Astrocyte of the spinal cord (primary cell): Measurements from ENCODE around the gene CDK14.
A peak's percentile ranks its signal among the peaks of the same experiment; 100 is the strongest.
"Not testable (repeated sequence)": the region's sequence is repeated elsewhere in the genome, so short reads cannot be mapped to it uniquely, and the experiment has no call there.

ENCODE experiments used
- DNase-seq: peaks from one replicate; pipeline ENCODE4 v3.0.0; 2011; ENCODE audit warnings: low read depth, low spot score
- H3K4me3 ChIP-seq: 2 replicates; pipeline ENCODE4 v1.5.1; 2011; ENCODE audit warnings: low read depth, mild to moderate bottlenecking, low read length, moderate library complexity
- in situ Hi-C: cut with HindIII; loops from 2 replicates; pipeline ENCODE4 v1.10.0; 2017; ENCODE audit warnings: low sequenced_read_pairs
- TF ChIP-seq, protein P1 (sequence below): IDR thresholded peaks from 2 replicates; pipeline ENCODE4 v1.5.1; 2012; ENCODE audit warnings: low read depth, mild to moderate bottlenecking, low read length, inconsistent platforms

CDK14 gene

DNA sequence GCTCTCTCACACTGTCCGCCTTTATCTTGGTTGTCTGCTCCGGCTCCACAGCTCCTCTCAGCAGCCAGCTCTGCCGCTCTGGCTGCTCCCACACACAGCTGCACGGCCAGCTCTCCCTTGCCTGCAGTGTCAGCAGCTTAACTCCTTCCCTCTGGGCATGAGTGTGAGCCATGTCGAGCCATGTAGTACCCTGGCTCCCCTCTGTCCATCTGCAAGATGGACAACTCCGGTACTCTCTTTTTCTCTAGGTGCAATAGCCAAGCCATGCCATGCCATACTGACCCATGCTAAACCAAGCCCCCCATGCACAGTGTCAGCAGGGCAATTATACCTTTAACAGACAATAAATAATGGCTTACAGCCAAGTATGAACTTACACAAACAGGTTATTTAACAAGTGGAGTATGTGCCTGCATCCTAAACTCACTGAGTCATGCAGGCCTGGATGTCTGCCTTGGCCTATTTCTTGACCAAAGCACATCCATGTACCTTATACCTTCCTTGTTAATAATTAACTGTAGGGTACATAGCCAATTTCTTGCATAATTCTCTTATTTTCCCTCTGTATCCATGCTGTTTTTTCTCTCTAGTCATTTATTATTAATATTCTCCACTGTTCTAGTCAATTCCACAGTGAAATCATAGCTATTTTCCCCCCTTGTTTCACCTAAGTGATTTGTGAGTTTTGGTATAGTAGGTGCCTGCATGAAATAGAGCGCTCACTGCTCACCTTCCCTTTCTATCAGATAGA is 170.9 kb downstream of the CDK14 start:
- no peak overlapping the region for H3K4me3 ChIP-seq
- peak; percentile 64 for DNase-seq
- TF ChIP-seq, protein P1, sequence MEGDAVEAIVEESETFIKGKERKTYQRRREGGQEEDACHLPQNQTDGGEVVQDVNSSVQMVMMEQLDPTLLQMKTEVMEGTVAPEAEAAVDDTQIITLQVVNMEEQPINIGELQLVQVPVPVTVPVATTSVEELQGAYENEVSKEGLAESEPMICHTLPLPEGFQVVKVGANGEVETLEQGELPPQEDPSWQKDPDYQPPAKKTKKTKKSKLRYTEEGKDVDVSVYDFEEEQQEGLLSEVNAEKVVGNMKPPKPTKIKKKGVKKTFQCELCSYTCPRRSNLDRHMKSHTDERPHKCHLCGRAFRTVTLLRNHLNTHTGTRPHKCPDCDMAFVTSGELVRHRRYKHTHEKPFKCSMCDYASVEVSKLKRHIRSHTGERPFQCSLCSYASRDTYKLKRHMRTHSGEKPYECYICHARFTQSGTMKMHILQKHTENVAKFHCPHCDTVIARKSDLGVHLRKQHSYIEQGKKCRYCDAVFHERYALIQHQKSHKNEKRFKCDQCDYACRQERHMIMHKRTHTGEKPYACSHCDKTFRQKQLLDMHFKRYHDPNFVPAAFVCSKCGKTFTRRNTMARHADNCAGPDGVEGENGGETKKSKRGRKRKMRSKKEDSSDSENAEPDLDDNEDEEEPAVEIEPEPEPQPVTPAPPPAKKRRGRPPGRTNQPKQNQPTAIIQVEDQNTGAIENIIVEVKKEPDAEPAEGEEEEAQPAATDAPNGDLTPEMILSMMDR = no peak
- in situ Hi-C loops = no loop called here

DNA sequence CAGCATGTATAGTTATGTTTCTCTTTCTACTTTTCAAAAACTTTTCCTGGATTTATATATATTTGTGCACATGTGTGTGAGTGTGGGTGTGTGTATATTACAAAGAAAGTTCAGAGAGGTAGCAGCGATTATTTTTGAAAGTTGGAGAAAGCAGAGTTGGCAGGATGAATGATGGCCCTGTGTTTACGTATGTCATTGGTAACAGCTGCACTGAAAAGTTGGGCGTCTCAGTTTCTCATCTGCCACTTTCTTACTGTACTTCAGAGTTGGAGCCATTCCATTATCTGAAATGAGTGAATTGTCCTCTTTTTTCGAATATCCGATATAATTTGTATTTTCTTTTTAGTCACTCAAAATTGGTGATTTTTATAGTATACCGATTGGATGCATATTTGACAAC is 172.2 kb downstream of the CDK14 start:
- H3K4me3 ChIP-seq = no peak overlapping the region
- DNase-seq = no peak
- in situ Hi-C loops = no loop called here

DNA sequence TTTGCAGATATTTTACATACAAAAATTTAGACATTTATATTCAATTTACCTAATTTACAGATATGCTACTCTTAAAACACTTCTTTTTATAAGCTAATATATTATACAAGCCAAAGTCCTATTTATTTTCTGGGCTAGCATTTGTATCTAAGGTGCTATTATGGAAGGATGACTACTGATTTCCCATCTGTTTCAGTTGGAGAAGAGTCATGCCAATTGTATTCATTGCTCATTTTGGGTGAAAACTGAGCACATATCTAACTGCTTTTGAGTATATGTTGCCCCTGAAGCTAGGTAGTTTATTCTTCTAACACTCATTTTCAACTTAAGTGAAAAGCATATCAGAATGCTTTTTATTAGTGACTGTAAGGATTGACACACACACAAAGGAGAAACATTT is 172.9 kb downstream of the CDK14 start:
- TF ChIP-seq, protein P1 = no peak
- in situ Hi-C loops = no loop called here
- DNase-seq = no peak

More for the DNA sequence above, 172.2 kb downstream of the CDK14 start:
- TF ChIP-seq, protein P1 = no peak

DNA sequence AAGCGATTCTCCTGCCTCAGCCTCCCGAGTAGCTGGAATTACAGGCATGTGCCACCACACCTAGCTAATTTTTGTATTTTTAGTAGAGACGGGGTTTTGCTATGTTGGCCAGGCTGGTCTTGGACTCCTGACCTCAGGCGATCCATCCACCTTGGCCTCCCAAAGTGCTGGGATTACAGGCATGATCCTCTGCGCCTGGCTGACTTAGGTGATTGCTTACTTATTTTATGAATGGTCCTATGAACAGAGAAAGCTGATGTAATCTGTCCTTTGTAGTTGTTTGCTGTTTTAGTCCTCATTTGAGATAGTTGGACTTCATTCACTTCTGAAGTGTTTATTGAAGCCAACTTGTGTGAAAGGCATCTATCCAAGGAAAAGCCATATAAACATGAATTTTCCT is 173.4 kb downstream of the CDK14 start:
- DNase-seq, H3K4me3 ChIP-seq, in situ Hi-C loops: not testable (repeated sequence)

More for the DNA sequence above, 172.9 kb downstream of the CDK14 start:
- H3K4me3 ChIP-seq = no peak overlapping the region

DNA sequence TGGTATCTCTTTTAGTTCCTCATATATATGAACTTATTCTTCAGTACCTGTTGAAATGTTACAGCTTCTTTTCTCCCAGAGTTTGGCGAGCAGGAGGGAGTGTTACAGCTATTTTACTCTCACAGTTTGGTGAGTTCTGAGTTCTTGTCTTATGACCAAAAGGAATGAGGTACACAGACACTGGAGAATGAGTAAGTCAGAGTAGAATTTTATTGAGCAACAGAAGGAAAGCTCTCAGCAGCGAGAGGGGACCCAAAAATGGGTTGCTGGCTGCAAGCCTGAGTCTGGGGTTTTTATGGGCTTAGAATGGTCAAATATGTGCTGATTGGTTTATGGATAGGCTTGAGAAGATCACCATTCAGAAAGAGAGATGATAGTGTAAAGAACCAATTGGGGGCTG is 175.2 kb downstream of the CDK14 start:
- H3K4me3 ChIP-seq = no peak overlapping the region
- DNase-seq = peak; percentile 18
- in situ Hi-C loops = no loop called here
- TF ChIP-seq, protein P1 = no peak

DNA sequence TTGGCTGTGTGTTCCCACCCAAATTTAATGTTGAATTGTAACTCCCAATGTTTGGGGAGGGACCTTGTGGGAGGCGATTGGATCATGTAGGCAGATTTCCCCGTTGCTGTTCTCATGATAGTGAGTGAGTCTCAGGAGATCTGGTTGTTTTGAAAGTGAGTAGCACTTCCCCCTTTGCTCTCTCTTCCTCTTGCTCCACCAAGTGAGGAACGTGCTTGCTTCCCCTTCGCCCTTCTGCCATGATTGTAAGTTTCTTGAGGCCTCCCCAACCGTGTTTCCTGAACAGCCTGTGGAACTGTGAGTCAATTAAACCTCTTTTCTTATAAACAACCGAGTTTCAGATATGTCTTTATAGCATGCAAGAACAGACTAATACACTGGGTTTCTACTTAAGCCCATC is 176.3 kb downstream of the CDK14 start:
- no peak for DNase-seq
- TF ChIP-seq, protein P1 = no peak

DNA sequence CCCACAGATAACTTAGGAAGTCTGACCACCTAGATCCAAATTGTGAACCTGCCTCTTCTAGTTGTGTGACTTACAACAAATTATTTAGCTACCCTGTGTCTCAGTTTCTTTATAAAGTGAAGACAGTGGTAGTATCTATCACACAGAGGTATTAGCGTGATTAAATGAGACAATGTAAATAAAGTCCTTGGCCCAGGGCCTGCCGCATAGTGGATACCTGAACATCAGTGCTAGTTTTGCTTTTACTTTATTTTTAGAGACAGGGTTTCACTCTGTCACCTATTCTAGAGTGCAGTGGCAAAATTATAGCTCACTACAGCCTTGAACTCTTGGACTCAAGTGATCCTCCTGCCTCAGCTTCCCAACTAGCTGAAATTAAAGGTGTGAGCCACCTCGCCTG is 177.1 kb downstream of the CDK14 start:
- TF ChIP-seq, protein P1 = no peak
- in situ Hi-C loops = no loop called here

More for the DNA sequence above, 176.3 kb downstream of the CDK14 start:
- H3K4me3 ChIP-seq = no peak overlapping the region
- in situ Hi-C loops = no loop called here

More for the DNA sequence above, 177.1 kb downstream of the CDK14 start:
- no peak for DNase-seq
- no peak overlapping the region for H3K4me3 ChIP-seq
